ENCODE results near the gene IFT27. TPM values are rescaled to one million over a fixed set of nuclear protein-coding genes. Genes with fewer than 3 reads are reported as not detected.

The IFT27 gene
- total and polyA plus RNA-seq, 2 of the 4 experiments (the other 2 are of a cell fraction), result 14.5 to 26.9 TPM

- dilution Hi-C loops (cut with HindIII; ENCODE audit: low sequenced_read_pairs, unreplicated experiment), result no loop called here
- H3K18ac ChIP-seq (ENCODE audit: low read depth, low read length), result no peak overlapping the region
These were observed 14.7 kb upstream of the IFT27 start for GRCh38 chr22:36790648-36791047.

More at GRCh38 chr22:36790648-36791047, 14.7 kb upstream of the IFT27 start:
- in situ Hi-C loops (cut with MboI; ENCODE audit: low sequenced_read_pairs), result no loop called here
- DNase-seq, result no peak
- no peak overlapping the region for H2BK5ac ChIP-seq (ENCODE audit: low read depth, low read length, poor library complexity, severe bottlenecking)
- H3K27me3 ChIP-seq (ENCODE audit: control insufficient read depth, insufficient read depth, low read length), result peaks cover 63% of the 10 kb centered on the region
- no peak overlapping the region for H4K8ac ChIP-seq (ENCODE audit: low read depth in 2 of 2, low read length in 2 of 2)
- no peak overlapping the region for H2BK15ac ChIP-seq (ENCODE audit: low read depth, low read length)
- H3K9me3 ChIP-seq (ENCODE audit: control insufficient read depth, insufficient read depth, low read length), result no peaks in the 10 kb centered on the region
- POLR2A ChIA-PET (ENCODE audit: unreplicated experiment), result no interaction called here
- no peak overlapping the region for H3K23ac ChIP-seq (ENCODE audit: low read depth, low read length)
- H3K36me3 ChIP-seq (ENCODE audit: control insufficient read depth, insufficient read depth, low read length), result no peaks in the 10 kb centered on the region
- no peak overlapping the region for H3K14ac ChIP-seq (replicated peaks; ENCODE audit: low read depth, low read length)
- H3K27ac ChIP-seq (ENCODE audit: insufficient read depth, low read length), result no peak overlapping the region
- no peak overlapping the region for H2AFZ ChIP-seq (replicated peaks; ENCODE audit: low read length, poor library complexity)
- no peak overlapping the region for H4K5ac ChIP-seq (ENCODE audit: low read depth, low read length)
- CTCF ChIA-PET, result no interaction called here
- intact Hi-C loops (cut with micrococcal nuclease), result no loop called here
- H3K79me1 ChIP-seq (ENCODE audit: low read depth in 1 of 2, low read length in 2 of 2), result no peaks in the 10 kb centered on the region
- no peak overlapping the region for H2AK9ac ChIP-seq (replicated peaks; ENCODE audit: low read depth, low read length, poor library complexity)
- no peak overlapping the region for H2BK120ac ChIP-seq (ENCODE audit: low read depth, low read length)
- no CpG with 5 or more reads among the region's 7 CpGs for WGBS, 2 experiments (ENCODE audit: extremely low coverage in 2 of 2, insufficient read length in 1 of 2)
- no peak overlapping the region for H3K9ac ChIP-seq (ENCODE audit: low read depth, low read length)
- no peak for ATAC-seq (ENCODE audit: low read depth)
- H4K20me1 ChIP-seq (ENCODE audit: insufficient read depth, low read length), result no peaks in the 10 kb centered on the region
- H3K4me1 ChIP-seq (ENCODE audit: control insufficient read depth, insufficient read depth, low read length), result no peaks in the 10 kb centered on the region
- TF ChIP-seq FOS (IDR thresholded peaks at IDR 0.05; ENCODE audit: low read depth, low read length) (no peak), SMC3 (IDR thresholded peaks at IDR 0.05; ENCODE audit: low read depth, low read length) (no peak), BHLHE40 (IDR thresholded peaks at IDR 0.05; ENCODE audit: low read depth, low read length) (no peak), MAZ (IDR thresholded peaks at IDR 0.05; ENCODE audit: borderline replicate concordance, low read depth, low read length) (no peak), RFX5 (IDR thresholded peaks at IDR 0.05; ENCODE audit: low read depth, low read length) (no peak), RCOR1 (IDR thresholded peaks at IDR 0.05; ENCODE audit: insufficient replicate concordance, low read length) (no peak), RAD21 (IDR thresholded peaks at IDR 0.05; ENCODE audit: low read length) (no peak), POLR2A (IDR thresholded peaks at IDR 0.05; ENCODE audit: low read depth, low read length) (no peak), CEBPB (IDR thresholded peaks at IDR 0.05; ENCODE audit: low read depth, low read length) (no peak), MXI1 (IDR thresholded peaks at IDR 0.05; ENCODE audit: borderline replicate concordance, low read depth, low read length) (no peak), ELK1 (IDR thresholded peaks at IDR 0.05; ENCODE audit: borderline replicate concordance, low read depth, low read length) (no peak)
- no peak overlapping the region for H3K4ac ChIP-seq (ENCODE audit: low read depth, low read length)
- no TSS peak for BruUV-seq (replicated peaks)
- no peak overlapping the region for H3K4me2 ChIP-seq (ENCODE audit: low read depth, low read length)
- H3K56ac ChIP-seq (ENCODE audit: extremely low read depth, insufficient read depth, low read length), result no peak overlapping the region
- H2BK20ac ChIP-seq (ENCODE audit: low read depth, low read length), result no peak overlapping the region
- no peaks in the 10 kb centered on the region for H3K9me1 ChIP-seq (ENCODE audit: insufficient read depth, low read length)
- no peak overlapping the region for H4K91ac ChIP-seq (ENCODE audit: insufficient read depth, low read depth, low read length)
- H3K4me3 ChIP-seq (ENCODE audit: insufficient read depth, low read depth, low read length), result no peak overlapping the region
- no peak overlapping the region for H2AK5ac ChIP-seq (ENCODE audit: low read depth, low read length)

All from IMR-90 (cell line).